ENCODE measurements around the gene RASSF9. TPM values are rescaled to one million over a fixed set of nuclear protein-coding genes. Genes with fewer than 3 reads are reported as not detected.

Gene RASSF9
- total RNA-seq: not detected

GRCh38 chr12:85836197-85837090 lies at the start of gene RASSF9:
Gene RASSF9 (minus strand): TSS chr12:85836409. CDS start chr12:85836201, 208 bp downstream.
- ATAC-seq (replicated peaks): no peak
- Mint-ChIP-seq H3K4me1 (no peaks in the 10 kb centered on the region), H3K4me3 (no peak within 1 kb of the TSS), H3K27me3 (peaks cover 3% of the 10 kb centered on the region), H3K27ac (no peak within 1 kb of the TSS), H3K9me3 (peaks cover 3% of the 10 kb centered on the region), H3K36me3 (ENCODE audit: low read depth) (no peaks in the 10 kb centered on the region)

GRCh38 chr12:85883763-85884162 lies 47.6 kb upstream of the RASSF9 start:
- Mint-ChIP-seq H3K4me3 (no peak overlapping the region), H3K9me3 (no peaks in the 10 kb centered on the region), H3K27me3 (peaks cover 4% of the 10 kb centered on the region), H3K36me3 (ENCODE audit: low read depth) (no peaks in the 10 kb centered on the region), H3K4me1 (no peaks in the 10 kb centered on the region), H3K27ac (no peak overlapping the region)
- ATAC-seq (replicated peaks): no peak

- no peak overlapping the region for H3K4me3 Mint-ChIP-seq
Observed at GRCh38 chr12:85877459-85877858, 41.2 kb upstream of the RASSF9 start.

GRCh38 chr12:85874031-85874461 lies 37.8 kb upstream of the RASSF9 start, which contains the start of gene NTS:
Gene NTS (plus strand): TSS chr12:85874295. CDS start chr12:85874404, 109 bp downstream.
- H3K27ac Mint-ChIP-seq: no peak within 1 kb of the TSS
- H3K9me3 Mint-ChIP-seq: no peaks in the 10 kb centered on the region

More at GRCh38 chr12:85877459-85877858, 41.2 kb upstream of the RASSF9 start:
- Mint-ChIP-seq H3K36me3 (ENCODE audit: low read depth) (no peaks in the 10 kb centered on the region), H3K27me3 (no peaks in the 10 kb centered on the region), H3K27ac (no peak overlapping the region), H3K4me1 (no peaks in the 10 kb centered on the region), H3K9me3 (no peaks in the 10 kb centered on the region)
- no peak for ATAC-seq (replicated peaks)

GRCh38 chr12:85872497-85873091 lies 36.4 kb upstream of the RASSF9 start:
- H3K9me3 Mint-ChIP-seq: no peaks in the 10 kb centered on the region
- no peak for ATAC-seq (replicated peaks)
- no peak overlapping the region for H3K27ac Mint-ChIP-seq
- no peaks in the 10 kb centered on the region for H3K4me1 Mint-ChIP-seq
- no peaks in the 10 kb centered on the region for H3K27me3 Mint-ChIP-seq
- H3K4me3 Mint-ChIP-seq: no peak overlapping the region
- no peaks in the 10 kb centered on the region for H3K36me3 Mint-ChIP-seq (ENCODE audit: low read depth)

More at GRCh38 chr12:85874031-85874461, 37.8 kb upstream of the RASSF9 start, which contains the start of gene NTS:
- no peak within 1 kb of the TSS for H3K4me3 Mint-ChIP-seq
- H3K36me3 Mint-ChIP-seq (ENCODE audit: low read depth): no peaks in the 10 kb centered on the region
- no peaks in the 10 kb centered on the region for H3K4me1 Mint-ChIP-seq
- no peaks in the 10 kb centered on the region for H3K27me3 Mint-ChIP-seq
- no peak for ATAC-seq (replicated peaks)

GRCh38 chr12:85866986-85867776 lies 31.0 kb upstream of the RASSF9 start:
- no peak overlapping the region for H3K27ac Mint-ChIP-seq
- peaks cover 4% of the 10 kb centered on the region for H3K9me3 Mint-ChIP-seq
- H3K36me3 Mint-ChIP-seq (ENCODE audit: low read depth): no peaks in the 10 kb centered on the region
- no peaks in the 10 kb centered on the region for H3K27me3 Mint-ChIP-seq
- no peaks in the 10 kb centered on the region for H3K4me1 Mint-ChIP-seq
- ATAC-seq (replicated peaks): no peak
- no peak overlapping the region for H3K4me3 Mint-ChIP-seq

GRCh38 chr12:85865890-85866289 lies 29.7 kb upstream of the RASSF9 start:
- H3K27ac Mint-ChIP-seq: no peak overlapping the region
- no peaks in the 10 kb centered on the region for H3K27me3 Mint-ChIP-seq
- no peaks in the 10 kb centered on the region for H3K36me3 Mint-ChIP-seq (ENCODE audit: low read depth)
- H3K4me1 Mint-ChIP-seq: no peaks in the 10 kb centered on the region
- peaks cover 4% of the 10 kb centered on the region for H3K9me3 Mint-ChIP-seq
- ATAC-seq (replicated peaks): no peak
- no peak overlapping the region for H3K4me3 Mint-ChIP-seq

GRCh38 chr12:85856966-85857365 lies 20.8 kb upstream of the RASSF9 start:
- H3K36me3 Mint-ChIP-seq (ENCODE audit: low read depth): no peaks in the 10 kb centered on the region
- H3K27me3 Mint-ChIP-seq: no peaks in the 10 kb centered on the region
- no peak for ATAC-seq (replicated peaks)
- no peaks in the 10 kb centered on the region for H3K4me1 Mint-ChIP-seq
- no peak overlapping the region for H3K4me3 Mint-ChIP-seq
- peaks cover 5% of the 10 kb centered on the region for H3K9me3 Mint-ChIP-seq
- H3K27ac Mint-ChIP-seq: no peak overlapping the region

GRCh38 chr12:85855305-85855704 lies 19.1 kb upstream of the RASSF9 start:
- Mint-ChIP-seq H3K9me3 (peaks cover 5% of the 10 kb centered on the region), H3K4me1 (no peaks in the 10 kb centered on the region), H3K36me3 (ENCODE audit: low read depth) (no peaks in the 10 kb centered on the region), H3K4me3 (no peak overlapping the region), H3K27me3 (no peaks in the 10 kb centered on the region), H3K27ac (no peak overlapping the region)
- no peak for ATAC-seq (replicated peaks)

GRCh38 chr12:85849344-85849743 lies 13.1 kb upstream of the RASSF9 start:
- Mint-ChIP-seq H3K27me3 (no peaks in the 10 kb centered on the region), H3K9me3 (no peaks in the 10 kb centered on the region), H3K4me1 (no peaks in the 10 kb centered on the region), H3K4me3 (no peak overlapping the region), H3K27ac (no peak overlapping the region), H3K36me3 (ENCODE audit: low read depth) (no peaks in the 10 kb centered on the region)
- no peak for ATAC-seq (replicated peaks)

- Mint-ChIP-seq H3K4me1 (no peaks in the 10 kb centered on the region), H3K36me3 (ENCODE audit: low read depth) (no peaks in the 10 kb centered on the region), H3K4me3 (no peak overlapping the region), H3K27me3 (no peaks in the 10 kb centered on the region), H3K9me3 (no peaks in the 10 kb centered on the region), H3K27ac (no peak overlapping the region)
- ATAC-seq (replicated peaks): no peak
Observed at GRCh38 chr12:85843606-85844310, 7.5 kb upstream of the RASSF9 start.

GRCh38 chr12:85835426-85836196 lies 598 bp downstream of the RASSF9 start:
- no peak overlapping the region for H3K27ac Mint-ChIP-seq
- no peak overlapping the region for H3K4me3 Mint-ChIP-seq
- H3K4me1 Mint-ChIP-seq: no peaks in the 10 kb centered on the region
- H3K36me3 Mint-ChIP-seq (ENCODE audit: low read depth): no peaks in the 10 kb centered on the region
- peaks cover 3% of the 10 kb centered on the region for H3K9me3 Mint-ChIP-seq
- peaks cover 3% of the 10 kb centered on the region for H3K27me3 Mint-ChIP-seq
- no peak for ATAC-seq (replicated peaks)

- H3K4me3 Mint-ChIP-seq: no peak overlapping the region
- no peak overlapping the region for H3K27ac Mint-ChIP-seq
- no peaks in the 10 kb centered on the region for H3K36me3 Mint-ChIP-seq (ENCODE audit: low read depth)
- H3K27me3 Mint-ChIP-seq: peaks cover 3% of the 10 kb centered on the region
- no peaks in the 10 kb centered on the region for H3K4me1 Mint-ChIP-seq
- ATAC-seq (replicated peaks): no peak
- peaks cover 3% of the 10 kb centered on the region for H3K9me3 Mint-ChIP-seq
Observed at GRCh38 chr12:85834378-85834777, 1.8 kb downstream of the RASSF9 start.
